Left lung (tissue), 10 donors: Measurements from ENCODE around the gene ANKRD33B. TPM values are rescaled to one million over a fixed set of nuclear protein-coding genes. Genes with fewer than 3 reads are reported as not detected.

Experiments
- ATAC-seq: fragments of 200-7000 bp; cut with Tn5 transposase; one replicate; pipeline ENCODE4 v1.9.1; 2020; ENCODE audit warnings: moderate library complexity
- DNase-seq, 4 donors: peaks; one replicate each; pipeline ENCODE4 v3.0.0-alpha.2; 2013 to 2020
- H3K27ac ChIP-seq, 2 donors: fragments of 200-600 bp; sonication (generic) in 1 of 2; one replicate each; pipeline versions ENCODE4 v1.5.0 to v1.8.0; 2020 to 2021
- H3K27me3 ChIP-seq, 2 donors: fragments of 200-600 bp; sonication (generic) in 1 of 2; one replicate each; pipeline versions ENCODE4 v1.5.0 to v1.8.0; 2020 to 2021
- H3K36me3 ChIP-seq, 2 donors: fragments of 200-600 bp; sonication (generic) in 1 of 2; one replicate each; pipeline versions ENCODE4 v1.5.0 to v1.8.0; 2020 to 2021
- H3K4me1 ChIP-seq, 2 donors: fragments of 200-600 bp; one replicate each; pipeline ENCODE4 v1.8.0; 2021
- H3K4me3 ChIP-seq, 2 donors: fragments of 200-600 bp; sonication (generic) in 1 of 2; one replicate each; pipeline versions ENCODE4 v1.5.0 to v1.8.0; 2020 to 2021; ENCODE audit warnings: mild to moderate bottlenecking in 1 of 2
- H3K9me3 ChIP-seq, 2 donors: fragments of 200-600 bp; sonication (generic) in 1 of 2; one replicate each; pipeline versions ENCODE4 v1.5.0 to v1.8.0; 2020 to 2021
- intact Hi-C, 2 donors: fragments of 100-400 bp; cut with DNase I; formaldehyde crosslinking; loops; one replicate each; pipeline versions ENCODE4 v1.11.2 to v1.14.2; 2022
- polyA plus RNA-seq, 6 donors: library from polyadenylated mRNA; unstranded; fragments of 120-200 nt; gene quantifications; one replicate each; pipeline ENCODE4 v1.2.1, GENCODE V29; 2013; ENCODE audit not compliant: insufficient read length in 6 of 6
- total RNA-seq, 2 donors: library from RNA; stranded (reverse); fragmentation: NEBNext Ultra II Directional; extraction: Animal tissue kit (Norgen Biotek cat#: 25700); gene quantifications; one replicate each; pipeline ENCODE4 v1.2.1, GENCODE V29; 2021
- TF ChIP-seq, protein P1 (sequence below), 2 donors: fragments of 200-600 bp; sonication (generic) in 1 of 2; IDR thresholded peaks; one replicate each; pipeline versions ENCODE4 v1.5.0 to v1.8.0; 2021; ENCODE audit warnings: antibody characterized with exemption in 2 of 2
- donor health status: DM: no; HTN: yes; CAD: no.
- donor health status: DM: no; HTN: no; CAD: no.

ANKRD33B gene
- total and polyA plus RNA-seq, 8 donors = 0.53 to 6.3 (median 0.69) TPM

DNA sequence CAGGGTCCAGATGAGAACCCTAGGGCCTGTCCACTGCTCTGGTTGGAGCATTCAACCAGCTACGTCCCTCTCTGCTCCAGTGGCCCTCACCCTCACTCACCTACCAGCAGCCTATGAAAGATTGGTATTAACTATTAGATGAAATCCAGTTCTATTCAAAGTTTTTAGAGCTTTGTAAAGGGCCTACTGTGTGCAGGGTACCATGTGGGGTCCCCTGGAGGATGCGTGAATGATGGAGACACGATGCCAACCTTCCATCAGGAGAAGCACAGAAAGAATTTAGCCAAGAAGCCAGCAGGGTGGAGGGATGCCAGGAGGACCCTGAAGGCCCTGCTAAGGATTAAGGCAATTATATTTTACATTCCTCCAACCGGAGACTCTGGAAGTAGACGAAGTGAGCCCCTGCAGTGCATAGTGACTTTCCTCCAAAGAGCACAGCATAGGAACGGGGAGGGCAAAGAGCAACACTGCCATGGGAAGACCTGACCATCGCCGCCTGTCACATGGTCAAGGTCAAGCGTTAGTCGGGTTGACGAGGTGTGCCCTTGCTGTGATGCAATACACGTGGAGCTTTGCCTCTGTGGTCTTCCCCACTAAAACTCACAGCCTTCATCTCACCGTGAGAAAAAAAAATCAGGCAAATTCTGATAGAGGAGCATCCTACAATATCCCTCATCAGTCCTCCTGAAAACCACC lies 22.8 kb upstream of the ANKRD33B start:
- no peaks in the 10 kb centered on the region for H3K36me3 ChIP-seq
- peaks cover 0 to 30% of the 10 kb centered on the region in 2 donors for H3K4me1 ChIP-seq
- H3K27ac ChIP-seq = no peak overlapping the region
- no peak for ATAC-seq
- H3K4me3 ChIP-seq = no peak overlapping the region
- intact Hi-C loops = no loop called here
- TF ChIP-seq, protein P1, sequence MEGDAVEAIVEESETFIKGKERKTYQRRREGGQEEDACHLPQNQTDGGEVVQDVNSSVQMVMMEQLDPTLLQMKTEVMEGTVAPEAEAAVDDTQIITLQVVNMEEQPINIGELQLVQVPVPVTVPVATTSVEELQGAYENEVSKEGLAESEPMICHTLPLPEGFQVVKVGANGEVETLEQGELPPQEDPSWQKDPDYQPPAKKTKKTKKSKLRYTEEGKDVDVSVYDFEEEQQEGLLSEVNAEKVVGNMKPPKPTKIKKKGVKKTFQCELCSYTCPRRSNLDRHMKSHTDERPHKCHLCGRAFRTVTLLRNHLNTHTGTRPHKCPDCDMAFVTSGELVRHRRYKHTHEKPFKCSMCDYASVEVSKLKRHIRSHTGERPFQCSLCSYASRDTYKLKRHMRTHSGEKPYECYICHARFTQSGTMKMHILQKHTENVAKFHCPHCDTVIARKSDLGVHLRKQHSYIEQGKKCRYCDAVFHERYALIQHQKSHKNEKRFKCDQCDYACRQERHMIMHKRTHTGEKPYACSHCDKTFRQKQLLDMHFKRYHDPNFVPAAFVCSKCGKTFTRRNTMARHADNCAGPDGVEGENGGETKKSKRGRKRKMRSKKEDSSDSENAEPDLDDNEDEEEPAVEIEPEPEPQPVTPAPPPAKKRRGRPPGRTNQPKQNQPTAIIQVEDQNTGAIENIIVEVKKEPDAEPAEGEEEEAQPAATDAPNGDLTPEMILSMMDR (IDR thresholded peaks at IDR 0.05) = no peak
- no peak for DNase-seq
- no peaks in the 10 kb centered on the region for H3K9me3 ChIP-seq
- peaks cover 0 to 23% of the 10 kb centered on the region in 2 donors for H3K27me3 ChIP-seq

DNA sequence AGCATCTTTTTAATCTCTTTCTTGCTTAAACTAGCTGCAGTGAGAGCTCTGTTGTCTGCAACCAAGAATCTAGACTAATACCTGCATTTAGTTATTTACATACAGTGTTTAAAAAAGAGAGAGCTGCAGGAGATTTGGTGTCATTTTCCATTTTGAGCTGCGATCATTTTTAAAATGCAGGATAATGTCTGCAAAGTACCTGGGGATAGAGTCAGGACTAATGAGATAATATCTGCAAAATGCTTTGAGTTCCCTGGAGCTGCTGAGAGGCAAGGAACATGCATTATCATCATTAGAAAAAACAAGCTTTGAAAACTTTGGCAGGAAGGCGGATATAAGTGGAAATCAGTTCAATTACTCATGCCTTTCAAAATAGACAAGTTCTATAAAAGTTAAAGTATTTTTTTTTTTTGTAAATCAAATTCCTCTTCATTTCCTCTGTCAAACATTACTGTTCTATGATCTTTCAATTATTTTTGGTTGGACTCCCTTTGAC lies 21.8 kb upstream of the ANKRD33B start:
- DNase-seq = no peak
- TF ChIP-seq, protein P1 (IDR thresholded peaks at IDR 0.05) = no peak
- Histone ChIP-seq H3K36me3 (no peaks in the 10 kb centered on the region), H3K27me3 (peaks cover 0 to 23% of the 10 kb centered on the region in 2 donors), H3K9me3 (no peaks in the 10 kb centered on the region), H3K27ac (no peak overlapping the region), H3K4me3 (no peak overlapping the region), H3K4me1 (peaks cover 0 to 25% of the 10 kb centered on the region in 2 donors)
- intact Hi-C loops = no loop called here
- ATAC-seq = no peak

DNA sequence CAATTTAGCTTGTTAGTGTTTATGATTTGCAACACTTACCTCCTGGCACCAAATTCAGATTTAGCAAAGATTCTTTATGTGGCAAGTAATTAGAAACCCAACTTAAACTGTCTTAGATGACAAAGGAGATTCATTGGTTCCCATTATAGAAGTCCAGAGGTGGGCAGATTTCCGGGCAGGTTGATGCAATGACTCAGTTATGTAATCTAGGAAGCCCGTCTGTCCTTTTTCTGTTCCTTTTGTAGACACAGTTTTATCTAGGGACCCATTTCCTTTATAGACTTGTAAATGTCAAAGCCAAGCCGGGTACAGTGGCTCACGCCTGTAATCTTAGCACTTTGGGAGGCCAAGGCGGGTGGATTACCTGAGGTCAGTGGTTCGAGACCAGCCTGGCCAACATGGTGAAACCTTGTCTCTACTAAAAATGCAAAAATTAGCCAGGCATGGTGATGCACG lies 20.3 kb upstream of the ANKRD33B start:
- TF ChIP-seq, protein P1 (IDR thresholded peaks at IDR 0.05) = no peak
- Histone ChIP-seq H3K27me3 (peaks cover 0 to 9% of the 10 kb centered on the region in 2 donors), H3K4me1 (peaks cover 0 to 19% of the 10 kb centered on the region in 2 donors), H3K4me3 (no peak overlapping the region), H3K27ac (no peak overlapping the region), H3K36me3 (no peaks in the 10 kb centered on the region), H3K9me3 (no peaks in the 10 kb centered on the region)
- ATAC-seq (no peak), DNase-seq (no peak)
- intact Hi-C loops = no loop called here

DNA sequence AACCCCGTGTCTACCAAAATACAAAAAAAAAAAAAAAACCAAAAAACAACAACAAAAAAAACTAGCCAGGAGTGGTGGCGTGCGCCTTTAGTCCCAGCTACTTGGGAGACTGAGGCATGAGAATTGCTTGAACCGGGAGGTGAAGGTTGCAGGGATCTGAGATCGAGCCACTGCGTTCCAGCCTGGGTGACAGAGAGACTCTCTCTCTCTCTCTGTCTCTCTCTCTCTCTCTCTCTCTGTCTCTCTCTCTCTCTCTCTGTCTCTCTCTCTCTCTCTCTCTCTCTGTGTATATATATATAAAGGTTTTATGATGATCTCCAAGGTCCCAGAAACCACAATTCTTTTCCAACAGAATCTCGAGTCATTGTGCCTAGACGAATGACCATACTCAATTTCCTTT lies 18.8 kb upstream of the ANKRD33B start:
- TF ChIP-seq, protein P1 (IDR thresholded peaks at IDR 0.05) = no peak
- peaks cover 0 to 7% of the 10 kb centered on the region in 2 donors for H3K4me1 ChIP-seq
- ATAC-seq (no peak), DNase-seq (no peak)
- no peak overlapping the region for H3K4me3 ChIP-seq
- H3K27me3 ChIP-seq = peaks cover 0 to 5% of the 10 kb centered on the region in 2 donors
- no peak overlapping the region for H3K27ac ChIP-seq
- H3K36me3 ChIP-seq = no peaks in the 10 kb centered on the region
- H3K9me3 ChIP-seq = no peaks in the 10 kb centered on the region
- intact Hi-C loops = no loop called here

DNA sequence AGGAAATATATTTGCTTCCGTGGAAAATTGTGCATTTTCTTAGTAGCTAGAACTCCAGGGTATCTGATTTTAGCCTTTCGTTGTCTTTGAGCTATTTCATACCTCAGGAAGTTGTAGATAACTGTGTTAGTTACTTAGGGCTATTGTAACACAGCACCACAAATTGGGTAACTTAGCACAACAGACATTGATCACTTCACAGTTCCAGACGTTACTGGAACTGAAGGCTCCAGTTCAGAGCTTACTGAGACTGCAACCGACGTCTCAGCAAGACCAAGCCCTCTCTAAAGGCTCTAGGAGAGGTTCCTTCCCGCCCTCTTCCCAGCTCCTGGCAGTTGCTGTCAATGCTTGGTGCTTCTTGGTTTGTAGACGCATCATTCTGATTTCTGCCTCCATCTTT lies 17.7 kb upstream of the ANKRD33B start:
- TF ChIP-seq, protein P1 (IDR thresholded peaks at IDR 0.05) = no peak
- ATAC-seq (no peak), DNase-seq (no peak)
- Histone ChIP-seq H3K4me1 (peaks cover 0 to 7% of the 10 kb centered on the region in 2 donors), H3K27me3 (peaks cover 0 to 5% of the 10 kb centered on the region in 2 donors), H3K4me3 (no peak overlapping the region), H3K9me3 (no peaks in the 10 kb centered on the region), H3K27ac (no peak overlapping the region), H3K36me3 (no peaks in the 10 kb centered on the region)
- intact Hi-C loops = no loop called here
